Neuron (in vitro differentiated cells): ENCODE data around the gene GOLGA2.

Experiments used
- H2AFZ ChIP-seq: one replicate; pipeline ENCODE4 v1.6.1; 2013; ENCODE audit warnings: low read depth, mild to moderate bottlenecking, inconsistent platforms, low read length, moderate library complexity
- H3K27me3 ChIP-seq: one replicate; pipeline ENCODE4 v1.6.1; 2013; ENCODE audit warnings: low read length; ENCODE audit not compliant: insufficient read depth
- H3K36me3 ChIP-seq: one replicate; pipeline ENCODE4 v1.6.1; 2013; ENCODE audit warnings: low read length; ENCODE audit not compliant: insufficient read depth
- H3K4me1 ChIP-seq: one replicate; pipeline ENCODE4 v1.6.1; 2013; ENCODE audit warnings: low read length; ENCODE audit not compliant: insufficient read depth
- H3K4me3 ChIP-seq: 2 replicates; pipeline ENCODE4 v1.5.1; 2013; ENCODE audit warnings: mild to moderate bottlenecking, low read length, moderate library complexity
- H3K9me3 ChIP-seq: one replicate; pipeline ENCODE4 v1.6.1; 2013; ENCODE audit warnings: low read length

GOLGA2 gene

DNA sequence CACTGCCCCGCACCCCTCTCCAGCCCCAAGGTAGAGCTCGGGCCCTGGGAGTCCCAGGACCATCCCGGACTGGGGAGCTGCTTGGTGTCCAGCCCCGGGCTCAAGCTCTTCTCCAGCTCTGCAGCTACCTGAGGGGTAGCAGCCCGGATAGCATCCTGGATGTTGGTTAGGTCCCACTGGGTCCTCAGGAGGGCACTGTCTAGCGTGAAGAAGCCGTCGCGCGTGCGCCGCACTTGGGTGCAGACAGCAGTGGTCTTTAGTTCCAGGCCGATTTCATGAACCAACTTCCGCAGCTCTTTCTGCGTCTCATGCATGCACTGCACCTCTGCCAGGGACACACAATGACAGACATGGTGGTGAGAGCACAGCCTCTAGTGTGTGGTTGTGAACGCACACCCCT lies 33.7 kb upstream of the GOLGA2 start:
- Histone ChIP-seq H3K4me1 (no peaks in the 10 kb centered on the region), H2AFZ (no peak overlapping the region), H3K27me3 (no peaks in the 10 kb centered on the region), H3K9me3 (no peaks in the 10 kb centered on the region), H3K4me3 (no peak overlapping the region), H3K36me3 (peaks cover 39% of the 10 kb centered on the region)

DNA sequence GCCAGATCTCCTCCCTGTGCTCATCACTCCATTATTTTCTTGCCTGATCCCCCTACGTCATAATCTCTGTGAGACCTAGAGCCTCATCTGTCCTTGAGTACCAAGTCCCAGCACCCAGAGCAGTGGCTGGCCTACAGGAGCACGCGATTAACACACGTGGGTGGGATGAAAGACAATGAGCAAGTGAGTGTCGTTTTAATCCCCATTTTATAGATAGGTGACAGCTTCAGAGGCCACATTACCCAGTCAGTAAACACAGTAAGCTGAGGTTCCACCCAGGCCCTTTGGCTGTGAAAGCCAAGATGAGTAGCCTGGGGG lies 29.1 kb upstream of the GOLGA2 start:
- Histone ChIP-seq H3K4me3 (no peak overlapping the region), H3K9me3 (no peaks in the 10 kb centered on the region), H3K27me3 (no peaks in the 10 kb centered on the region), H3K36me3 (peaks cover 14% of the 10 kb centered on the region), H2AFZ (no peak overlapping the region), H3K4me1 (no peaks in the 10 kb centered on the region)

DNA sequence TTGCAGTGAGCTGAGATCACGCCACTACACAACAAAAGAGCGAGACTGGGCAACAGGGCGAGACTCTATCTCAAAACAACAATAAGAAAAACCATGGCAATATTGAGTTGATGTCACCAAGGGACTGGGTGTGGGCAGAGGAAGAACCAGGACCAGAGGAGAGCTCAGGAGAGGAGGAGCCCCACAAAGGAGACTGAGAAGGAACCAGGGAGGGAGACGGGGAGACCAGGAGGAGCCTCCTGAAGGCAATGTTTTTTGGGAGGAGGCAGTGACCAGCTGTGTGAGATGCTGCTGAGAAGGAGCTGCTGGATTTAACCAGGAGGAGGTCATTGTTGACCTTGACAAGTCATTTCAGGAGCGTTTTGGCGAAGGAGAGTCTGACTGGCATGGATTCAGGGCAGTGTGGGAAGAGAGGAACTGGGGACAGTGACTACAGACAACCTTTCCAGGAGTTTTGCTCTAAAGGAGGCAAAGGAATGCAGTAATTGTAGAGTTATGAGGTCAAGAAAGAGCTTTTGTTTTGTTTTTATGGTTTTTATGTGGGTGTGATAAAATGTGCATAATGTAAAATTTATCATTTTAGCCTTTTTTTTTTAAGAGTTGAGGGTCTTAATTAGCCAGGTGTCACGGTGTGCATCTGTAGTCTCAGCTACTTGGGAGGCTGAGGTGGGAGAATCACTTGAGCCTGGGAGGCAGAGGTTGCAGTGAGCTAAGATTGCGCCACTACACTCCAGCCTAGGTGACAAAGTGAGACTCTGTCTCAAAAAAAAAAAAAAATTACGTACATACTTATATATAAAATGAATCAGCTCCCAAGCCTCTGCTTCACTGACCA lies 28.5 kb upstream of the GOLGA2 start:
- no peaks in the 10 kb centered on the region for H3K27me3 ChIP-seq
- peaks cover 8% of the 10 kb centered on the region for H3K36me3 ChIP-seq
- no peak overlapping the region for H3K4me3 ChIP-seq
- H2AFZ ChIP-seq, result no peak overlapping the region
- H3K9me3 ChIP-seq, result no peaks in the 10 kb centered on the region
- H3K4me1 ChIP-seq, result no peaks in the 10 kb centered on the region

DNA sequence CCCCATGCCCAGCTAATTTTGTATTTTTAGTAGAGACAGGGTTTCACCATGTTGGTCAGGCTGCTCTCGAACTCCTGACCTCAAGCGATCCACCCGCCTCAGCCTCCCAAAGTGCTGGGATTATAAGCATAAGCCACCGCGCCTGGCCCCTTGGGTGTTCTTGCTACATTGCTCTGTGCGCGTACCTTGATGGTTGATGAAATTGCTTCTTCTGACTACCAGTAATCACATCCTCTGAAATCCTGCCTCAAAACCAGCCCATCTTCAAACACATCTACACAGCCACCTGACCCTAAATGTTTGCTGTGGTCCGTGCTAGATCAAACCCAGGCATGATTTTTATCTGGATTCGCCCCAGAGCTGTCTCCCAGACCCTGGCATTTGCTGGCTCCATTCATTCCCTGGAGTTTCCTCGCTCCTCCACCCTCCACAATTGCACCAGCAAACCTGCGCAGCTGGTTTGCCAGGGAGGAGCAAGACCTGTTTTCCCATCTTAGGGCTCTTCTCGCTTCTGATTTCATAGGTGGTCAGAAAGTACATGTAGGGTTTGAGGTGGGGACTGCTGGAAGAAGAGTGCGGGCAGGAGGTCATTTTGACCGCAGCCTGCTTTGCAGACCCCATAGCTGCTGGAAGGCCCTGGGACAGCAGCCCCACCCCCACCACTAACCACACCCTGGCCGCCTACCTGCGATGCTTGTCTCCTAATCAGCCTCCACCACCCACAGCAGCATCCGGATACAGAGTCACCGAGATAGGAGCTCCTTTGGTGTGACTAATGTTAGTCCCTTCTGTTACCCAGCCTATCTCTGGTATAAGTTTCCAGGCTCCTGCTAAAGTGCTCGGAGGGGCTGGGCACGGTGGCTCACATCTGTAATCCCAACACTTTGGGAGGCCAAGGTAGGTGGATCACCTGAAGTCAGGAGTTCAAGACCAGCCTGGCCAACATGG lies 23.0 kb upstream of the GOLGA2 start:
- no peaks in the 10 kb centered on the region for H3K4me1 ChIP-seq
- H3K4me3 ChIP-seq, result no peak overlapping the region
- no peaks in the 10 kb centered on the region for H3K36me3 ChIP-seq
- H3K9me3 ChIP-seq, result no peaks in the 10 kb centered on the region
- H3K27me3 ChIP-seq, result no peaks in the 10 kb centered on the region
- H2AFZ ChIP-seq, result no peak overlapping the region

DNA sequence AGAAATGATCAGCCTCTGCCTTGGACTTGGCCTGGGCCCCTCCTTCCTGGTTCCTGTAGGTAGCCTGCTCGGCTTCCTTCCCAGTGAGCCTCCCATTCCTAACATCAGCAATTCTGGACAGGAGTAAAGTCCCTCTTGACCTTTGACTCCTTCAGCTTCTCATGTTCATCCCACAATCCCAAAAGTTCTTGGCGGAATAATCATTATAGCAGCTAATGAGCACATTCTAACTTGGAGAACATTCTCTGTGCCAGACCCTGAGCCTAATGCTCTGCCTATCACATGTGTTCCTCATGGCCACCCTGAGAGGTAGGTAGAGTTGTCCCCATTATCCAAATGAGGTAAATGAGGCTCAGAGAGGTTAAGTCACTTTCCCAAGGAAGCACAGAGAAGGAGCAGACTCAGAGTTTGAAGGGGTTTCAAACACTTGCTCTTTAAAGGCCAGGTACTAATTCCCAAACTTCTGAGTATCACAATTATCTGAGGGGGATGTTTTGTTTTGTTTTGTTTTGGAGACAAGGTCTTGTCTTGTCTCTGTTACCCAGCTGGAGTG lies 21.5 kb upstream of the GOLGA2 start:
- no peaks in the 10 kb centered on the region for H3K27me3 ChIP-seq
- no peak overlapping the region for H3K4me3 ChIP-seq
- H3K36me3 ChIP-seq, result no peaks in the 10 kb centered on the region
- no peak overlapping the region for H2AFZ ChIP-seq
- H3K9me3 ChIP-seq, result no peaks in the 10 kb centered on the region
- H3K4me1 ChIP-seq, result no peaks in the 10 kb centered on the region

DNA sequence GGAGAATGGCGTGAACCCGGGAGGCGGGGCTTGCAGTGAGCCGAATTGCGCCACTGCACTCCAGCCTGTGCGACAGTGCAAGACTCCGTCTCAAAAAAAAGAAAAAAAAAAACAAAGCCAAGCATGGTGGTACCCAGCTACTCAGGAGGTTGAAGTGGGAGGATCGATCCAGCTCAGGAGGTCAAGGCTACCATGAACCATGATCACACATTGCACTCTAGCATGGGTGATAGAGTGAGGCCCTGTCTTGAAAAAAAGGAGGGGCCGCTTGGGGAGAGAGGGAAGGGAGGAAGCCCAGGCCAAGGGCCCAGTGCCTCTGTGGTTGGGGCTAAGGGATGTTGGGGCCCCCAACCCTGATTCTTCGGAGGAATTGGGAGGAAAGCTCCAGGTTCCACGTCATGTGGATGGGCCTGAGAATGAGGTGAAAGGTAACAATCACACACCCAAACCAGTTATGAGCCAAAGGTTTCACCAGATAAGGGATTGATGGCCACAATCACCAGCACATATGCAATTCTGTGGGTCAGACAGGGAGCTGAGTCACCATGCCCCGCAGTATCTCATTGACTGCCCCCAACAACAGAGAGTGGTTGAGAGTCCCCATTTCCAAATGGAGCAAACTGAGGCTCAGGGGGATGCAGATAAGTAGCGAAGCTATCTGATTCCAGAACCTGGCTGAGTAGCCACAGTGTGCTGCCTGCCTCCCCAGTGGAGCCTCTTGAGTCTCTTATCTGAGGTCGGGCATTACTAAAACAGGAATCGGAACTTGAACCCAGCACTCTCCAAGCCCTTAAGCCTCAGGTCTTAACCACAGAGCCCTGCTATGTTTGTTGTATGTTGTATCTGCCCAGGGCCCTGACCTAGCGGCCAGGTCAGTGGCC lies 20.8 kb upstream of the GOLGA2 start:
- H2AFZ ChIP-seq, result no peak overlapping the region
- no peaks in the 10 kb centered on the region for H3K27me3 ChIP-seq
- no peaks in the 10 kb centered on the region for H3K36me3 ChIP-seq
- no peak overlapping the region for H3K4me3 ChIP-seq
- H3K4me1 ChIP-seq, result no peaks in the 10 kb centered on the region
- H3K9me3 ChIP-seq, result no peaks in the 10 kb centered on the region

DNA sequence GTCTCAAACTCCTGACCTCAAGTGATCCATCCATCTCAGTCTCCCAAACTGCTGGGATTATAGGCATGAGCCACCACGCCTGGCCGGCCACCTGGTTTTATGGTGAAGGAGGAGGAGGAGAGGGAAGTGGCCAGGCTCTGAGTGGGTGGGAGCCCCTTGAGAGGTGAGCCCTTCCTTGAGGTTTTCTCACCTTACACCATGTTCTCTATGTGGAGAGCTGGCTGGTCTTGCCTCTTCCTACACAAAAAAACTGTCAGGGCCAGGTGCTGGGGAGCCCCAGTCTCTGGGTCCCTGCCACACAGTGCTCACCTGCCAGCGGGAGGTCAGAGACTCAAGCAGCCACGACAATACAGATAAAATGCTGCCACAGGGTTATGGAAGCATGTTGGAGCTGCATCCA lies 18.3 kb upstream of the GOLGA2 start:
- Histone ChIP-seq H3K36me3 (no peaks in the 10 kb centered on the region), H3K4me3 (no peak overlapping the region), H2AFZ (no peak overlapping the region)

DNA sequence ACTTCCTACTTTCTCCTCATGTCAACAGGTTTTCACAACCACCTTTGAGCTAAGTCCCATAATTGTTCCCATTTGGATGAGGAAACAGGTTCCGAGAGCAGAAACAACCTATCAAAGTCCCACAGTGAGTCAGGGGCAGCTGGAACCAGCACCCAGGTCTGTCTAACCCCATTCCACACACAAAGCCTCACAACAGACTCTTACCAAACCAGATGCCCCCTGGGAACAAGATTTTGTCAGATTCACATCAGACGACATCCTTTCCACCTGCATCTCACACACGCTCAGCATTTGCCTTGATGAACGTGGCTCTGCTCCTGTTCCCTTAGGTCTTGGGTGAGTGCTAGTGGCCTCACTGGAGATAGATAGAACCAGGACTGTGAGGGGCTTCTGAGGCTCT lies 17.3 kb upstream of the GOLGA2 start:
- H3K4me3 ChIP-seq, result no peak overlapping the region
- peaks cover 6% of the 10 kb centered on the region for H3K36me3 ChIP-seq
- H2AFZ ChIP-seq, result no peak overlapping the region
- no peaks in the 10 kb centered on the region for H3K27me3 ChIP-seq
- no peaks in the 10 kb centered on the region for H3K4me1 ChIP-seq
- H3K9me3 ChIP-seq, result no peaks in the 10 kb centered on the region

More for the DNA sequence above, 18.3 kb upstream of the GOLGA2 start:
- Histone ChIP-seq H3K4me1 (no peaks in the 10 kb centered on the region), H3K27me3 (no peaks in the 10 kb centered on the region), H3K9me3 (no peaks in the 10 kb centered on the region)

DNA sequence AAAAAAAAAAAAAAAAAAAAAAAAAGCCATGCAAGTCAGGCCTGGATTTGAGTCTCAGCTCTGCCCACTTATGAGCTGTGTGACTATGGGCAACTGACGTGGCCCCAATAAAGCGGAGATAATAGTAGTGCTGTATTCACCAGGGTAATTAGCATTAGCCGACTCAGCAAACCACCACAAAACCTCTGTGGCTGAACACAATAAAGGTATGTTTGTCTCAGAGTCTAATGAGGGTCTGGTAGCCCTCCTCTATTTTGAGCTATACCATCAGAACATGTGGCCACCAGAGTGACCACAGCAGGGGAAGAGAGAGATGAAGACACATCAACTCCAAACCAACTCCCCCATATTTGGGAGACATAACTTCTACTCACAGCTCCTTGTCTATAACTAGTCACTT lies 16.2 kb upstream of the GOLGA2 start:
- Histone ChIP-seq H3K9me3 (no peaks in the 10 kb centered on the region), H3K4me3 (no peak overlapping the region), H3K36me3 (peaks cover 6% of the 10 kb centered on the region), H2AFZ (no peak overlapping the region), H3K4me1 (no peaks in the 10 kb centered on the region), H3K27me3 (no peaks in the 10 kb centered on the region)

DNA sequence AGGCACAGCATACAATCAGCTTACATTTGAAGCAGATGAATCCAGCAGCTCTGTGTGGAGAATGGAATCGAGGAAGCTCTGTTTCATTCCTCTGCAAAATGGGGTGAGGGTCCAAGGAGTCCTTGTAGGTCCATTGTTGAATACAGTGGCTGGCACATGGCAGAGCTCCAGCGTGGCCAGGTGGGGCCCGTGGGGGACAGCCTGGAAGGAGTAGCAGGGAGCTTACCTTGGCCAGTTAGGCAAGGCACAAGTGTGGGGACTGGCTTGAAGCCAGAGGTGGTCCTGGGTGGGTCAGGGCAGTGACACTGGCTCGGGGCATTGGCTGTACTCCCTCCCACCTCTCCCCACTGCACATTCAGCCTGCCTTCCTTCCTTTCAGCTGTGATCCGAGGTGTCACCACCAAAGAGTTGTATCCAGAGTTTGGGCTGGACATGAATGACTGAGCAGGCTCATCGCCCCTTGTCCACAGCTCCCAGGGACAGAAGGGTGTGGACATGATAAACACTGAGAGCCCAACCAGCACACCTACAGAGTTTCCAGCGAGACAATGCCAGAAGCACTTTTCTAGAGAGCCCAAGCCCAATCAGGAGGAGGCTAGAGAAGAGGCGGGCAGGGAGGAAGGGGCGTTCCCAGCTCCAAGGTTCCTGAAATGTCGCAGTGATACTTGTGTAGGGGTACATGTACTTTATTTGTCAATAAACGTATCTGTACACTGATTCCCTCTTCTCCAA lies 12.6 kb upstream of the GOLGA2 start:
- no peaks in the 10 kb centered on the region for H3K9me3 ChIP-seq
- no peaks in the 10 kb centered on the region for H3K4me1 ChIP-seq
- peaks cover 19% of the 10 kb centered on the region for H3K36me3 ChIP-seq
- H2AFZ ChIP-seq, result no peak overlapping the region
- H3K27me3 ChIP-seq, result no peaks in the 10 kb centered on the region
- no peak overlapping the region for H3K4me3 ChIP-seq

DNA sequence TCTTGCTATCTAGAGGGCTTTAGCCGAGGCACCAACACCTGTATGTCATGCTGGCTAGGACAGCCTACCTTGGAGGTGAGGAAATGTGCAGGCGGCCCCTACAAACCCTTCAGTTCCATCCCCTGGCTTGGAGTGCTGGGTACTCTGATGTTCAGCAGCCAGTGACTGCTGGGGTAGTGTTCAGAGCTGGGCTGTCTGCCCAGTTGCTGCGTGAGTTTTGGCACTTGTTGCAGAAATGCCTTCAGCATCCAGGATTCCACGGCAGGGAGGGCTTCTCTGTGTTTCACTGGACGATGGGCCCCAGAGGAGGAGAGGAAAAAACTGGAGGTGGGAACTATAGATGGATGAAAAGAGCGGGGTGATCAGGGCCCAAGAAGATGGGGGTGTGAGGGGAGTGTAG lies 10.6 kb upstream of the GOLGA2 start:
- no peaks in the 10 kb centered on the region for H3K9me3 ChIP-seq

More for the DNA sequence above, 10.6 kb upstream of the GOLGA2 start:
- Histone ChIP-seq H3K4me1 (no peaks in the 10 kb centered on the region), H2AFZ (no peak overlapping the region), H3K36me3 (peaks cover 19% of the 10 kb centered on the region), H3K27me3 (no peaks in the 10 kb centered on the region), H3K4me3 (no peak overlapping the region)
